Liver (tissue), 3 donors: ENCODE data around the gene BHLHA15.

Experiments used
- CTCF ChIP-seq: fragments of 150-350 bp; IDR thresholded peaks from 2 replicates; pipeline ENCODE4 v1.5.1; 2017; ENCODE audit warnings: improper control_type of control experiment, low read depth, low read length; ENCODE audit not compliant: missing input control
- FOXA1 ChIP-seq: IDR thresholded peaks from 2 replicates; pipeline ENCODE4 v1.6.1; 2016; ENCODE audit warnings: antibody characterized with exemption
- GABPA ChIP-seq, 2 donors: IDR thresholded peaks in 1 of 2; conservative IDR thresholded peaks in 1 of 2; 2 replicates each; pipeline ENCODE4 v1.6.1; 2016; ENCODE audit warnings: antibody characterized with exemption in 2 of 2, mild to moderate bottlenecking in 1 of 2, moderate library complexity in 1 of 2
- JUND ChIP-seq, 2 donors: IDR thresholded peaks; 2 replicates each; pipeline ENCODE4 v1.6.1; 2016; ENCODE audit warnings: antibody characterized with exemption in 2 of 2
- MAX ChIP-seq: IDR thresholded peaks from 2 replicates; pipeline ENCODE4 v1.6.1; 2016; ENCODE audit warnings: antibody characterized with exemption
- RAD21 ChIP-seq, 2 donors: IDR thresholded peaks; 2 replicates each; pipeline ENCODE4 v1.6.1; 2016; ENCODE audit warnings: antibody characterized with exemption in 2 of 2, mild to moderate bottlenecking in 2 of 2
- REST ChIP-seq: IDR thresholded peaks from 2 replicates; pipeline ENCODE4 v1.6.1; 2016; ENCODE audit warnings: antibody characterized with exemption, mild to moderate bottlenecking
- RXRA ChIP-seq, 2 donors: IDR thresholded peaks; 2 replicates each; pipeline ENCODE4 v1.6.1; 2017 to 2018; ENCODE audit warnings: antibody characterized with exemption in 2 of 2, mild to moderate bottlenecking in 1 of 2
- SP1 ChIP-seq: IDR thresholded peaks from 2 replicates; pipeline ENCODE4 v1.6.1; 2018; ENCODE audit warnings: antibody characterized with exemption, mild to moderate bottlenecking
- TAF1 ChIP-seq: conservative IDR thresholded peaks from 2 replicates; pipeline ENCODE4 v1.6.1; 2016; ENCODE audit warnings: antibody characterized with exemption, mild to moderate bottlenecking
- YY1 ChIP-seq: IDR thresholded peaks from 2 replicates; pipeline ENCODE4 v1.6.1; 2016; ENCODE audit warnings: antibody characterized with exemption, mild to moderate bottlenecking
- TF ChIP-seq, protein P1 (sequence below): IDR thresholded peaks from 2 replicates; pipeline ENCODE4 v1.6.1; 2016; ENCODE audit warnings: antibody characterized with exemption
- donor health status: healthy.
- donor health status: healthy.

- TF ChIP-seq CTCF: no peak
- no peak for TF ChIP-seq TAF1
- TF ChIP-seq RXRA (IDR thresholded peaks at IDR 0.05): no peak
- no peak for TF ChIP-seq RAD21 (IDR thresholded peaks at IDR 0.05)
- no peak for TF ChIP-seq SP1
- TF ChIP-seq REST: no peak
- no peak for TF ChIP-seq JUND (IDR thresholded peaks at IDR 0.05)
- no peak for TF ChIP-seq MAX
- TF ChIP-seq FOXA1: no peak
- no peak for TF ChIP-seq GABPA (IDR thresholded peaks at IDR 0.05 in 1 of 2, conservative IDR thresholded peaks at IDR 0.05 in 1 of 2)
- TF ChIP-seq YY1: no peak
- TF ChIP-seq, protein P1, sequence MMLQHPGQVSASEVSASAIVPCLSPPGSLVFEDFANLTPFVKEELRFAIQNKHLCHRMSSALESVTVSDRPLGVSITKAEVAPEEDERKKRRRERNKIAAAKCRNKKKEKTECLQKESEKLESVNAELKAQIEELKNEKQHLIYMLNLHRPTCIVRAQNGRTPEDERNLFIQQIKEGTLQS: no peak
Observed at GRCh38 chr7:98203261-98203963, 7.8 kb upstream of the BHLHA15 start.
